H9 (cell line): ENCODE data around the gene GHR. TPM values are rescaled to one million over a fixed set of nuclear protein-coding genes. Genes with fewer than 3 reads are reported as not detected.

ENCODE experiments used
- DNase-seq: peaks from one replicate; pipeline ENCODE4 v3.0.0-alpha.2; 2017
- H2AFZ ChIP-seq: one replicate; pipeline ENCODE4 v1.6.1; 2013; ENCODE audit warnings: mild to moderate bottlenecking, low read length, control low read depth, moderate library complexity
- H2AK5ac ChIP-seq: 2 replicates; pipeline ENCODE4 v1.6.1; 2013; ENCODE audit warnings: low read length, control low read depth, mixed read lengths; ENCODE audit not compliant: insufficient read length
- H2BK120ac ChIP-seq: one replicate; pipeline ENCODE4 v1.6.1; 2013; ENCODE audit warnings: low read depth, mild to moderate bottlenecking, low read length, control low read depth, inconsistent platforms; ENCODE audit not compliant: poor library complexity, severe bottlenecking
- H2BK12ac ChIP-seq: 2 replicates; pipeline ENCODE4 v1.6.1; 2013; ENCODE audit warnings: low read length, control low read depth, mixed read lengths, low read depth; ENCODE audit not compliant: insufficient read length
- H2BK15ac ChIP-seq: 2 replicates; pipeline ENCODE4 v1.6.1; 2013; ENCODE audit warnings: low read depth, low read length, control low read depth
- H2BK20ac ChIP-seq: one replicate; pipeline ENCODE4 v1.6.1; 2013; ENCODE audit warnings: low read depth, mild to moderate bottlenecking, low read length, control low read depth, inconsistent platforms; ENCODE audit not compliant: poor library complexity, severe bottlenecking
- H2BK5ac ChIP-seq: 2 replicates; pipeline ENCODE4 v1.6.1; 2013; ENCODE audit warnings: low read length, control low read depth, mixed read lengths; ENCODE audit not compliant: insufficient read length
- H3K14ac ChIP-seq: 2 replicates; pipeline ENCODE4 v1.6.1; 2013; ENCODE audit warnings: low read length, control low read depth; ENCODE audit not compliant: insufficient read depth
- H3K18ac ChIP-seq: 2 replicates; pipeline ENCODE4 v1.6.1; 2013; ENCODE audit warnings: low read depth, mild to moderate bottlenecking, mixed read lengths, low read length, control low read depth; ENCODE audit not compliant: insufficient read length
- H3K23ac ChIP-seq: 2 replicates; pipeline ENCODE4 v1.6.1; 2013; ENCODE audit warnings: low read length, control low read depth, mixed read lengths, low read depth; ENCODE audit not compliant: insufficient read length
- H3K23me2 ChIP-seq: 2 replicates; pipeline ENCODE4 v1.6.1; 2013; ENCODE audit warnings: low read depth, mild to moderate bottlenecking, mixed read lengths, low read length, control low read depth; ENCODE audit not compliant: insufficient read length, poor library complexity, severe bottlenecking
- H3K27ac ChIP-seq: 2 replicates; pipeline ENCODE4 v1.5.1; 2013; ENCODE audit warnings: low read length, control low read depth, mixed read lengths, low read depth; ENCODE audit not compliant: insufficient read length
- H3K27me3 ChIP-seq: 2 replicates; pipeline ENCODE4 v1.6.1; 2013; ENCODE audit warnings: low read length, control low read depth, inconsistent platforms; ENCODE audit not compliant: insufficient read depth
- H3K4ac ChIP-seq: 2 replicates; pipeline ENCODE4 v1.6.1; 2013; ENCODE audit warnings: low read depth, mild to moderate bottlenecking, control low read depth, inconsistent platforms, low read length, moderate library complexity
- H3K4me1 ChIP-seq: 2 replicates; pipeline ENCODE4 v1.6.1; 2013; ENCODE audit warnings: low read length, control low read depth, inconsistent platforms; ENCODE audit not compliant: insufficient read depth
- H3K4me2 ChIP-seq: 2 replicates; pipeline ENCODE4 v1.6.1; 2013; ENCODE audit warnings: low read length, control low read depth, mixed read lengths; ENCODE audit not compliant: insufficient read length, insufficient read depth
- H3K56ac ChIP-seq: 2 replicates; pipeline ENCODE4 v1.6.1; 2013; ENCODE audit warnings: low read depth, mild to moderate bottlenecking, mixed read lengths, low read length, control low read depth; ENCODE audit not compliant: insufficient read length
- H3K79me1 ChIP-seq: 2 replicates; pipeline ENCODE4 v1.6.1; 2013; ENCODE audit warnings: low read depth, mild to moderate bottlenecking, moderate library complexity, low read length, control low read depth, inconsistent platforms; ENCODE audit not compliant: insufficient read depth, poor library complexity, severe bottlenecking
- H3K79me2 ChIP-seq: 2 replicates; pipeline ENCODE4 v1.6.1; 2013; ENCODE audit warnings: low read length, control low read depth, inconsistent platforms; ENCODE audit not compliant: insufficient read depth
- H3K9ac ChIP-seq: 2 replicates; pipeline ENCODE4 v1.6.1; 2013; ENCODE audit warnings: low read length, control low read depth, mixed read lengths; ENCODE audit not compliant: insufficient read length; ENCODE audit errors: extremely low read depth
- H3K9me3 ChIP-seq: one replicate; pipeline ENCODE4 v1.6.1; 2013; ENCODE audit warnings: low read depth, low read length, inconsistent platforms; ENCODE audit not compliant: control insufficient read depth
- H3T11ph ChIP-seq: one replicate; pipeline ENCODE4 v1.6.1; 2013; ENCODE audit warnings: mild to moderate bottlenecking, low read length, control low read depth, inconsistent platforms
- H4K20me1 ChIP-seq: one replicate; pipeline ENCODE4 v1.6.1; 2013; ENCODE audit not compliant: control insufficient read depth, insufficient read length, insufficient read depth
- H4K5ac ChIP-seq: 2 replicates; pipeline ENCODE4 v1.6.1; 2013; ENCODE audit warnings: low read depth, mild to moderate bottlenecking, mixed read lengths, low read length, control low read depth; ENCODE audit not compliant: insufficient read length
- H4K8ac ChIP-seq: replicated peaks from 2 replicates; pipeline ENCODE4 v1.6.1; 2013; ENCODE audit warnings: low read length, control low read depth, mixed read lengths, low read depth; ENCODE audit not compliant: insufficient read length
- H4K91ac ChIP-seq: 2 replicates; pipeline ENCODE4 v1.6.1; 2013; ENCODE audit warnings: low read depth, mild to moderate bottlenecking, moderate library complexity, mixed read lengths, low read length, control low read depth; ENCODE audit not compliant: insufficient read length
- H3K27ac Mint-ChIP-seq, 3 experiments: 2 replicates in 2 of 3; 3 replicates in 1 of 3; pipeline ENCODE4 v1.8.0; 2020 to 2021; ENCODE audit warnings: mixed read lengths in 3 of 3, mild to moderate bottlenecking in 1 of 3, moderate library complexity in 1 of 3
- H3K27me3 Mint-ChIP-seq: 2 replicates; pipeline ENCODE4 v1.8.0; 2021; ENCODE audit warnings: low read depth, mild to moderate bottlenecking, moderate library complexity, mixed read lengths
- H3K36me3 Mint-ChIP-seq, 3 experiments: 2 replicates in 2 of 3; 3 replicates in 1 of 3; pipeline ENCODE4 v1.8.0; 2020 to 2021; ENCODE audit warnings: low read depth in 3 of 3, mixed read lengths in 3 of 3; ENCODE audit not compliant: insufficient read depth in 1 of 3
- H3K4me1 Mint-ChIP-seq, 2 experiments: 2 replicates each; pipeline ENCODE4 v1.8.0; 2020; ENCODE audit warnings: mixed read lengths in 2 of 2
- H3K4me3 Mint-ChIP-seq, 2 experiments: 2 replicates in 1 of 2; 3 replicates in 1 of 2; pipeline ENCODE4 v1.8.0; 2020 to 2021; ENCODE audit warnings: mild to moderate bottlenecking in 2 of 2, mixed read lengths in 2 of 2, moderate library complexity in 1 of 2
- H3K9me3 Mint-ChIP-seq, 2 experiments: 2 replicates in 1 of 2; 3 replicates in 1 of 2; pipeline ENCODE4 v1.8.0; 2020; ENCODE audit warnings: mild to moderate bottlenecking in 2 of 2, mixed read lengths in 2 of 2, moderate library complexity in 1 of 2
- CTCF ChIP-seq: fragments of 200-600 bp; sonication (generic); conservative IDR thresholded peaks from 3 replicates; pipeline ENCODE4 v1.8.0; 2021; ENCODE audit warnings: antibody characterized with exemption, mild to moderate bottlenecking
- WGBS: extraction: QIAGEN DNeasy Blood & Tissue Kit; methylation state at CpG from one replicate; pipeline ENCODE4 v1.1.7; 2013; ENCODE audit warnings: missing lambda C conversion rate, low lambda C conversion rate, mixed read lengths; ENCODE audit not compliant: insufficient read length; ENCODE audit errors: extremely low coverage; 5-methylcytosine and 5-hydroxymethylcytosine counted together
- total RNA-seq: library from RNA; stranded (reverse); gene quantifications from 2 replicates; pipeline ENCODE4 v1.2.1, GENCODE V29; 2021

Gene GHR
- total RNA-seq, 1 experiment from 2014 or later, result 0.20 TPM

- no peak for DNase-seq
- no peak overlapping the region for H3K4ac ChIP-seq
- no peak for TF ChIP-seq CTCF
- H3K23ac ChIP-seq, result no peak overlapping the region
- H3K4me1 ChIP-seq, result no peaks in the 10 kb centered on the region
- Mint-ChIP-seq H3K4me1 (no peaks in the 10 kb centered on the region), H3K36me3 (peaks cover 0 to 3% (median 2%) of the 10 kb centered on the region in 3 experiments; a peak in 3 of 7 replicates), H3K4me3 (no peak overlapping the region), H3K27me3 (peaks cover 2% of the 10 kb centered on the region; the same call in 1 of the 2 replicates), H3K9me3 (peaks cover 5 to 10% of the 10 kb centered on the region in 2 experiments), H3K27ac (no peak overlapping the region)
- H3T11ph ChIP-seq, result no peak overlapping the region
- H3K4me2 ChIP-seq, result no peak overlapping the region
- H2BK15ac ChIP-seq, result no peak overlapping the region
- H2BK5ac ChIP-seq, result no peak overlapping the region
- no peak overlapping the region for H3K14ac ChIP-seq
- H3K9ac ChIP-seq, result no peak overlapping the region
- H4K20me1 ChIP-seq, result no peaks in the 10 kb centered on the region
- no peak overlapping the region for H2AFZ ChIP-seq
- WGBS, result no CpG with 5 or more reads among the region's 3 CpGs
- H3K9me3 ChIP-seq, result no peaks in the 10 kb centered on the region
- H4K8ac ChIP-seq, result no peak overlapping the region
- H3K79me2 ChIP-seq, result no peaks in the 10 kb centered on the region
- no peak overlapping the region for H3K56ac ChIP-seq
- no peak overlapping the region for H2BK12ac ChIP-seq
- no peaks in the 10 kb centered on the region for H3K23me2 ChIP-seq
- H2BK120ac ChIP-seq, result no peak overlapping the region
- no peak overlapping the region for H4K5ac ChIP-seq
- no peak overlapping the region for H3K18ac ChIP-seq
- no peak overlapping the region for H2BK20ac ChIP-seq
- no peak overlapping the region for H4K91ac ChIP-seq
- no peak overlapping the region for H3K27ac ChIP-seq
- no peaks in the 10 kb centered on the region for H3K27me3 ChIP-seq
- no peaks in the 10 kb centered on the region for H3K79me1 ChIP-seq
- H2AK5ac ChIP-seq, result no peak overlapping the region
Observed at GRCh38 chr5:42665857-42666256, 242.6 kb downstream of the GHR start.
